Stimulated activated naive B cell treated with anti-CD40 and anti-IgM and Interleukin-4, amounts not matched to agents 10 μg/mL and 1 μg/mL and 100 μg/mL, for 72 hours (primary cell): ENCODE results near the gene ZNF385C.

ENCODE experiments used
- ATAC-seq, 2 donors: fragments of 150-1000 bp; cut with Tn5 transposase; replicated peaks; 2 replicates each; pipeline ENCODE4 v1.10.0; 2021; ENCODE audit warnings: moderate library complexity in 1 of 2
- DNase-seq: peaks from one replicate; pipeline ENCODE4 v3.0.0; 2021
- H3K27ac Mint-ChIP-seq: one replicate; pipeline ENCODE4 v1.8.0; 2022; ENCODE audit warnings: mild to moderate bottlenecking, mixed read lengths
- H3K27me3 Mint-ChIP-seq, 2 donors: one replicate each; pipeline ENCODE4 v1.8.0; 2022; ENCODE audit warnings: mixed read lengths in 2 of 2
- H3K36me3 Mint-ChIP-seq, 2 donors: one replicate each; pipeline ENCODE4 v1.8.0; 2022; ENCODE audit warnings: mixed read lengths in 2 of 2, mild to moderate bottlenecking in 1 of 2
- H3K4me1 Mint-ChIP-seq, 2 donors: one replicate each; pipeline ENCODE4 v1.8.0; 2022; ENCODE audit warnings: mixed read lengths in 2 of 2, mild to moderate bottlenecking in 1 of 2
- H3K4me3 Mint-ChIP-seq, 2 donors: one replicate each; pipeline ENCODE4 v1.8.0; 2022; ENCODE audit warnings: mild to moderate bottlenecking in 2 of 2, mixed read lengths in 2 of 2, moderate library complexity in 1 of 2
- H3K9me3 Mint-ChIP-seq, 2 donors: one replicate each; pipeline ENCODE4 v1.8.0; 2022; ENCODE audit warnings: mixed read lengths in 2 of 2, mild to moderate bottlenecking in 1 of 2

ZNF385C gene

DNA sequence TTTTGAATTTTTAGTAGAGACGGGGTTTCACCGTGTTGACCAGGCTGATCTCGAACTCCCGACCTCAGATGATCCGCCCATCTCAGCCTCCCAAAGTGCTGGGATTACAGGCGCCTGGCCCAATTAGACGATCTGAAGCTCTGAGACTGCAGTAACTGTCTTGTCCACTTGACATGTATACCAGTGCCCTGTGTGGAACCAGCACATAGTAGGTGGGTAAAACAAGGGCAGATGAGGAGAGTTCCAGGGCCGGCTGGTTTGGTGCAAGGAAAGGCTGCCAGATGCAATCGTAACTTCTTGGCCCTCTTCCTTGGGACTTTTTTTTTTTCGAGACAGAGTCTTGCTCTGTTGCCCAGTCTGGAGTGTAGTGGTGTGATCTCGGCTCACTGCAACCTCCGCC is 50.9 kb downstream of the ZNF385C start:
- no peak overlapping the region for H3K27ac Mint-ChIP-seq
- no peaks in the 10 kb centered on the region for H3K9me3 Mint-ChIP-seq
- H3K4me3 Mint-ChIP-seq = no peak overlapping the region
- H3K27me3 Mint-ChIP-seq = peaks cover 25 to 30% of the 10 kb centered on the region in 2 donors
- no peak for DNase-seq
- H3K4me1 Mint-ChIP-seq = peaks cover 7% of the 10 kb centered on the region in 2 donors
- no peak for ATAC-seq
- H3K36me3 Mint-ChIP-seq = no peaks in the 10 kb centered on the region

DNA sequence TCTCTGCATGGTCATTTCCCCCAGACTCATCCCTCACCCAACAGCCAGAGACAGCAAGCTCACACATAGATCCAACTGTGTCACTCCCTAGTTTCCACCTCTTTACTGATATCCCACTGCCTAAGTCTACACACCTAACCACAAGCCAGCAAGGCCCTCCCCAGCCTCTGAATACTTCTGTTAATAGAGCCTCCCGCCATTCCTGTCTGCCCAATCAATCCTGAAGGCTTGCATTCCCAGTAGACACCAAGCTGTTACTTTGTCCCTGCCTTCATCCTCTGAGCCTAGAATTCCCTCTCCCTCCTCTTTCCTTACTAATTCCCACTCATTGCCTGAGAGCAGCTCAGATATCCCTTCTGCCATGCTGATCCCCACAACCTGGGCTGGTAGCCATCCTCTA is 52.6 kb downstream of the ZNF385C start:
- Mint-ChIP-seq H3K36me3 (no peaks in the 10 kb centered on the region), H3K27me3 (peaks cover 10 to 14% of the 10 kb centered on the region in 2 donors), H3K9me3 (no peaks in the 10 kb centered on the region), H3K27ac (no peak overlapping the region), H3K4me1 (peaks cover 3% of the 10 kb centered on the region in 2 donors), H3K4me3 (no peak overlapping the region)
- no peak for ATAC-seq
- no peak for DNase-seq

- no peaks in the 10 kb centered on the region for H3K4me1 Mint-ChIP-seq
- no peaks in the 10 kb centered on the region for H3K9me3 Mint-ChIP-seq
- peaks cover 0 to 3% of the 10 kb centered on the region in 2 donors for H3K27me3 Mint-ChIP-seq
- H3K27ac Mint-ChIP-seq = no peak overlapping the region
- no peaks in the 10 kb centered on the region for H3K36me3 Mint-ChIP-seq
- ATAC-seq = no peak
- DNase-seq = no peak
- no peak overlapping the region for H3K4me3 Mint-ChIP-seq
Measured at GRCh38 chr17:42042598-42043319, 55.5 kb downstream of the ZNF385C start.

GRCh38 chr17:42041619-42042018 is 56.7 kb downstream of the ZNF385C start:
- Mint-ChIP-seq H3K4me1 (no peaks in the 10 kb centered on the region), H3K27me3 (peaks cover 0 to 6% of the 10 kb centered on the region in 2 donors), H3K4me3 (no peak overlapping the region), H3K36me3 (no peaks in the 10 kb centered on the region), H3K27ac (no peak overlapping the region), H3K9me3 (no peaks in the 10 kb centered on the region)
- no peak for ATAC-seq
- DNase-seq = no peak

- no peaks in the 10 kb centered on the region for H3K4me1 Mint-ChIP-seq
- H3K9me3 Mint-ChIP-seq = no peaks in the 10 kb centered on the region
- ATAC-seq = no peak
- peaks cover 0 to 6% of the 10 kb centered on the region in 2 donors for H3K27me3 Mint-ChIP-seq
- no peak for DNase-seq
- H3K4me3 Mint-ChIP-seq = no peak overlapping the region
- no peak overlapping the region for H3K27ac Mint-ChIP-seq
- H3K36me3 Mint-ChIP-seq = no peaks in the 10 kb centered on the region
Measured at GRCh38 chr17:42040818-42041217, 57.5 kb downstream of the ZNF385C start.

DNA sequence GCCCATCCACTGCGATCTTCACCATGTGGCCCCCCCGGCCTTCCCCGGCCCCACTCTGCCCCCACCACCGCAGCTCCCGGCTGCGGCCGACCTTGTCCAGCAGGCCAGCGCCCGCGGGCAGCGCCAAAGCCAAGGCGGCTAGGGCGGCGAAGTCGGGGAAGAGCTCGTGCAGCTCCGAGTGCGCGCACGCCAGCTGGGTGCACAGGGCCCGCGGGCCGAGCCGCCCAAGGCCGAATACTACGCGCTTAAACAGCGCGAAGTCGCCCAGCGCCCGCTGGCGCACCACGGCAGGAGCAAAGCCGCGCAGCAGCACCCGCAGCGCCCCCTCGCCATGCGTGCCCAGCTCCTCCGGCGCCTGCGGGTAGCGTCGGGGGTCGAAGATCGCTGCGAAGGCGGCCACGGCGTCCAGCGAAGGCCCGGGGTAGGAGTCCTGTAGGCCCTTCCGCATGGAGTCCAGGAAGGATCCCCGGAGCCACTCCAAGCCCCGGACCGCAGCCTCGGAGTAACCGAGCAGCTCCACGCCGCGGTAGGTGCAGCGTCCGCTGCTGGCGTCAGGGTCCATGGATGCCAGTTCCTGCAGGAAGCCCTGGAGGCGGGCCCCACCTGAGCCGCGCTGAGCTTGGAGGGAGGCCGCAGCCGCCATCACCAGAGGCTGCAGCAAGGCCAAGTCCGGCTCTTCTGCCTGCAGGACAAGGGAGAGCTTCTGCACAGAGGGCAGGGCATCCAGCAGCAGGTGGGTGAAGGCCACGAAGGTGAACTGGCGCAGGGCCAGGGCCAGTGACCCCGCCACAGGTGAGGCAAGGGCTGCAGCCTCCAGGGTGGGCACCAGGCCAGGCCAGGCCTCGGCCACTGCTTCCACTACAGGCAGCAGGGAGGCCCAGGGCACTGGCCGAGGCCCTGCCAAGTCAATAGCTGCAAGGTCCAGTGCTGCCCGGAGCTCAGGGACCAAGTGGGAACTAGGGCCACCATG is 58.2 kb downstream of the ZNF385C start:
- no peak for DNase-seq
- no peaks in the 10 kb centered on the region for H3K9me3 Mint-ChIP-seq
- no peak overlapping the region for H3K27ac Mint-ChIP-seq
- no peaks in the 10 kb centered on the region for H3K4me1 Mint-ChIP-seq
- no peak for ATAC-seq
- H3K4me3 Mint-ChIP-seq = peak overlapping the region in 1 of 2 donors; percentile 14
- H3K27me3 Mint-ChIP-seq = peaks cover 0 to 6% of the 10 kb centered on the region in 2 donors
- no peaks in the 10 kb centered on the region for H3K36me3 Mint-ChIP-seq

GRCh38 chr17:42038221-42038973 is 59.9 kb downstream of the ZNF385C start:
- ATAC-seq = peak; percentile 27 to 61
- H3K4me3 Mint-ChIP-seq = no peak overlapping the region
- peaks cover 0 to 1% of the 10 kb centered on the region in 2 donors for H3K4me1 Mint-ChIP-seq
- H3K36me3 Mint-ChIP-seq = peaks cover 0 to 1% of the 10 kb centered on the region in 2 donors
- H3K27ac Mint-ChIP-seq = no peak overlapping the region
- H3K9me3 Mint-ChIP-seq = no peaks in the 10 kb centered on the region
- DNase-seq = no peak
- H3K27me3 Mint-ChIP-seq = peaks cover 8 to 14% of the 10 kb centered on the region in 2 donors

- DNase-seq (no peak), ATAC-seq (no peak)
- Mint-ChIP-seq H3K4me3 (no peak overlapping the region), H3K36me3 (peaks cover 0 to 1% of the 10 kb centered on the region in 2 donors), H3K4me1 (peaks cover 0 to 1% of the 10 kb centered on the region in 2 donors), H3K27me3 (peaks cover 8 to 11% of the 10 kb centered on the region in 2 donors), H3K27ac (no peak overlapping the region), H3K9me3 (no peaks in the 10 kb centered on the region)
Measured at GRCh38 chr17:42034059-42034458, 64.2 kb downstream of the ZNF385C start.

GRCh38 chr17:42031584-42031983 is 66.7 kb downstream of the ZNF385C start:
- ATAC-seq = no peak
- Mint-ChIP-seq H3K36me3 (peaks cover 7 to 10% of the 10 kb centered on the region in 2 donors), H3K4me1 (peaks cover 0 to 1% of the 10 kb centered on the region in 2 donors), H3K9me3 (no peaks in the 10 kb centered on the region), H3K27ac (no peak overlapping the region), H3K4me3 (no peak overlapping the region), H3K27me3 (peaks cover 8 to 21% of the 10 kb centered on the region in 2 donors)
- no peak for DNase-seq

DNA sequence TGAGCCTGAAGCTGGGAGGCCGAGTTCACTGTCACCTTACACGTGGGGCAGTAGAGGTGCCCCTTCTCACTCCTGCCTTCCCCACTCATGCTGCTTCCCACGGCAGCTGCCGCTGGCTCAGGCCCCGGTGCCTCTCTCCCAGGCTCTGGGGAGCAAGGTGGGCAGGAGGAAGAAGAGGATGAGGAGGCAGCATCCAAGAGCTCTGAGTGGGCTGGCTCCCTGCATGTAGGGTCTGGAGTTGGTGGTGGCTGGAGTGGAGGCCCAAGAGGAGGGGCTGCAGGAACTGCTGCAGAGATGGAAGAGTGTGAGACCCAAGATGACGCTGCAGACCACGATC is 69.5 kb downstream of the ZNF385C start:
- Mint-ChIP-seq H3K27me3 (peaks cover 2 to 16% of the 10 kb centered on the region in 2 donors), H3K36me3 (peaks cover 19 to 32% of the 10 kb centered on the region in 2 donors), H3K4me1 (peaks cover 16 to 25% of the 10 kb centered on the region in 2 donors), H3K9me3 (no peaks in the 10 kb centered on the region), H3K4me3 (no peak overlapping the region), H3K27ac (no peak overlapping the region)
- DNase-seq (no peak), ATAC-seq (no peak)

- DNase-seq (no peak), ATAC-seq (no peak)
- Mint-ChIP-seq H3K9me3 (no peaks in the 10 kb centered on the region), H3K4me3 (no peak overlapping the region), H3K27me3 (peaks cover 0 to 14% of the 10 kb centered on the region in 2 donors), H3K27ac (no peak overlapping the region), H3K36me3 (peaks cover 23 to 38% of the 10 kb centered on the region in 2 donors), H3K4me1 (peaks cover 19 to 28% of the 10 kb centered on the region in 2 donors)
Measured at GRCh38 chr17:42027961-42028790, 70.1 kb downstream of the ZNF385C start.

- peaks cover 25 to 38% of the 10 kb centered on the region in 2 donors for H3K36me3 Mint-ChIP-seq
- no peak overlapping the region for H3K4me3 Mint-ChIP-seq
- H3K27ac Mint-ChIP-seq = no peak overlapping the region
- no peaks in the 10 kb centered on the region for H3K9me3 Mint-ChIP-seq
- peaks cover 0 to 14% of the 10 kb centered on the region in 2 donors for H3K27me3 Mint-ChIP-seq
- ATAC-seq (no peak), DNase-seq (no peak)
- peaks cover 19 to 34% of the 10 kb centered on the region in 2 donors for H3K4me1 Mint-ChIP-seq
Measured at GRCh38 chr17:42027590-42027889, 70.7 kb downstream of the ZNF385C start.

GRCh38 chr17:42026857-42027589 is 71.2 kb downstream of the ZNF385C start:
- Mint-ChIP-seq H3K9me3 (no peaks in the 10 kb centered on the region), H3K27ac (no peak overlapping the region), H3K4me3 (no peak overlapping the region), H3K36me3 (peaks cover 29 to 43% of the 10 kb centered on the region in 2 donors), H3K4me1 (peaks cover 22 to 39% of the 10 kb centered on the region in 2 donors), H3K27me3 (peaks cover 0 to 14% of the 10 kb centered on the region in 2 donors)
- ATAC-seq (no peak), DNase-seq (no peak)
